ENCODE data around the gene ARFIP1. TPM values are rescaled to one million over a fixed set of nuclear protein-coding genes. Genes with fewer than 3 reads are reported as not detected.
"Not testable (repeated sequence)": the region's sequence is repeated elsewhere in the genome, so short reads cannot be mapped to it uniquely, and the experiment has no call there.

Gene ARFIP1
- total RNA-seq, 1 donor, result 61.3 TPM

GRCh38 chr4:152738827-152739226 is 40.9 kb upstream of the ARFIP1 start:
- no peak for DNase-seq (ENCODE audit: low read depth)
- no peak overlapping the region for H3K4me3 ChIP-seq (ENCODE audit: low read depth, low read length)
- TF ChIP-seq CTCF (IDR thresholded peaks at IDR 0.05; ENCODE audit: insufficient read depth, low read depth, low read length), result no peak

- no peak for TF ChIP-seq CTCF (IDR thresholded peaks at IDR 0.05; ENCODE audit: insufficient read depth, low read depth, low read length)
These were observed 32.3 kb upstream of the ARFIP1 start for GRCh38 chr4:152747444-152747843.

GRCh38 chr4:152748619-152749018 is 31.1 kb upstream of the ARFIP1 start:
- no peak for DNase-seq (ENCODE audit: low read depth)

More at GRCh38 chr4:152747444-152747843, 32.3 kb upstream of the ARFIP1 start:
- DNase-seq (ENCODE audit: low read depth), result no peak
- no peak overlapping the region for H3K4me3 ChIP-seq (ENCODE audit: low read depth, low read length)

GRCh38 chr4:152763796-152764195 is 16.0 kb upstream of the ARFIP1 start:
- TF ChIP-seq CTCF (IDR thresholded peaks at IDR 0.05; ENCODE audit: insufficient read depth, low read depth, low read length), result no peak
- no peak for DNase-seq (ENCODE audit: low read depth)
- H3K4me3 ChIP-seq (ENCODE audit: low read depth, low read length), result no peak overlapping the region

More at GRCh38 chr4:152748619-152749018, 31.1 kb upstream of the ARFIP1 start:
- H3K4me3 ChIP-seq (ENCODE audit: low read depth, low read length), result no peak overlapping the region
- no peak for TF ChIP-seq CTCF (IDR thresholded peaks at IDR 0.05; ENCODE audit: insufficient read depth, low read depth, low read length)

- DNase-seq (ENCODE audit: low read depth); H3K4me3 ChIP-seq (ENCODE audit: low read depth, low read length): not testable (repeated sequence)
These were observed 14.6 kb upstream of the ARFIP1 start for GRCh38 chr4:152765069-152765737.

GRCh38 chr4:152771741-152772533 is 7.8 kb upstream of the ARFIP1 start:
- DNase-seq (ENCODE audit: low read depth), result no peak
- no peak for TF ChIP-seq CTCF (IDR thresholded peaks at IDR 0.05; ENCODE audit: insufficient read depth, low read depth, low read length)
- H3K4me3 ChIP-seq (ENCODE audit: low read depth, low read length), result no peak overlapping the region

- H3K4me3 ChIP-seq (ENCODE audit: low read depth, low read length), result no peak overlapping the region
- DNase-seq (ENCODE audit: low read depth), result no peak
- TF ChIP-seq CTCF (IDR thresholded peaks at IDR 0.05; ENCODE audit: insufficient read depth, low read depth, low read length), result no peak
These were observed 6.4 kb upstream of the ARFIP1 start for GRCh38 chr4:152773339-152773738.
